HL-60 (cell line): Measurements from ENCODE around the gene RTN3.

Experiments used
- POLR2AphosphoS5 ChIP-seq: IDR thresholded peaks from 2 replicates; pipeline ENCODE4 v1.6.1; 2012; ENCODE audit warnings: low read depth
- TF ChIP-seq, protein P1 (sequence below): IDR thresholded peaks from one replicate; pipeline ENCODE4 v1.5.1; 2011; ENCODE audit warnings: low read length, control low read depth, inconsistent platforms; ENCODE audit not compliant: insufficient read depth

DNA sequence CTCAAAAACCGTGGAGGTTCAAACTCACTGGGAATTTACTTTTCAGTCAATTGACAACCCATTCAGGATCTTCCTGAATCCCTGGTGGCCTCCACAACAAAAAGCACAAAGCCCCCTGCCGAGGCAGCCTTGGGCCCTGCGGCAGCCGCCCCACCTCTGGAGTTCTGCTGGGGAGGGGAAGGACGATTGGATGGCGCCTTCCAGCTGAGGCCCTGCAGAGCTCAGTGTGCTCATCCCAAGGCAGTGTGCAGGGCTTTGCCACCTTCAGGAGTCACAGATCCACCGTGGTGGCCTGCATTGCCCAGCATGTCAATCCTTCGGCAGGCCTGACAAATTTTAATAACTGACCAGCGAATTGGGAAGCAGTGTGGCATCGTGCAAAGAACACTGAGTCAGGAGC lies 79.9 kb downstream of the RTN3 start:
- TF ChIP-seq, protein P1, sequence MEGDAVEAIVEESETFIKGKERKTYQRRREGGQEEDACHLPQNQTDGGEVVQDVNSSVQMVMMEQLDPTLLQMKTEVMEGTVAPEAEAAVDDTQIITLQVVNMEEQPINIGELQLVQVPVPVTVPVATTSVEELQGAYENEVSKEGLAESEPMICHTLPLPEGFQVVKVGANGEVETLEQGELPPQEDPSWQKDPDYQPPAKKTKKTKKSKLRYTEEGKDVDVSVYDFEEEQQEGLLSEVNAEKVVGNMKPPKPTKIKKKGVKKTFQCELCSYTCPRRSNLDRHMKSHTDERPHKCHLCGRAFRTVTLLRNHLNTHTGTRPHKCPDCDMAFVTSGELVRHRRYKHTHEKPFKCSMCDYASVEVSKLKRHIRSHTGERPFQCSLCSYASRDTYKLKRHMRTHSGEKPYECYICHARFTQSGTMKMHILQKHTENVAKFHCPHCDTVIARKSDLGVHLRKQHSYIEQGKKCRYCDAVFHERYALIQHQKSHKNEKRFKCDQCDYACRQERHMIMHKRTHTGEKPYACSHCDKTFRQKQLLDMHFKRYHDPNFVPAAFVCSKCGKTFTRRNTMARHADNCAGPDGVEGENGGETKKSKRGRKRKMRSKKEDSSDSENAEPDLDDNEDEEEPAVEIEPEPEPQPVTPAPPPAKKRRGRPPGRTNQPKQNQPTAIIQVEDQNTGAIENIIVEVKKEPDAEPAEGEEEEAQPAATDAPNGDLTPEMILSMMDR: no peak
- TF ChIP-seq POLR2AphosphoS5: no peak; the same call in none of the 2 replicates
